Measurements from ENCODE around the gene POLR3A.

GRCh38 chr10:78071140-78071856, 42.0 kb upstream of the POLR3A start:
- TF ChIP-seq, protein P1, sequence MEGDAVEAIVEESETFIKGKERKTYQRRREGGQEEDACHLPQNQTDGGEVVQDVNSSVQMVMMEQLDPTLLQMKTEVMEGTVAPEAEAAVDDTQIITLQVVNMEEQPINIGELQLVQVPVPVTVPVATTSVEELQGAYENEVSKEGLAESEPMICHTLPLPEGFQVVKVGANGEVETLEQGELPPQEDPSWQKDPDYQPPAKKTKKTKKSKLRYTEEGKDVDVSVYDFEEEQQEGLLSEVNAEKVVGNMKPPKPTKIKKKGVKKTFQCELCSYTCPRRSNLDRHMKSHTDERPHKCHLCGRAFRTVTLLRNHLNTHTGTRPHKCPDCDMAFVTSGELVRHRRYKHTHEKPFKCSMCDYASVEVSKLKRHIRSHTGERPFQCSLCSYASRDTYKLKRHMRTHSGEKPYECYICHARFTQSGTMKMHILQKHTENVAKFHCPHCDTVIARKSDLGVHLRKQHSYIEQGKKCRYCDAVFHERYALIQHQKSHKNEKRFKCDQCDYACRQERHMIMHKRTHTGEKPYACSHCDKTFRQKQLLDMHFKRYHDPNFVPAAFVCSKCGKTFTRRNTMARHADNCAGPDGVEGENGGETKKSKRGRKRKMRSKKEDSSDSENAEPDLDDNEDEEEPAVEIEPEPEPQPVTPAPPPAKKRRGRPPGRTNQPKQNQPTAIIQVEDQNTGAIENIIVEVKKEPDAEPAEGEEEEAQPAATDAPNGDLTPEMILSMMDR (IDR thresholded peaks at IDR 0.05): no peak
- no peak for TF ChIP-seq POLR2A (IDR thresholded peaks at IDR 0.05)

Measured in breast epithelium (tissue), 3 donors.